NCI-H2107 treated with DMSO at 0.1 percent for 48 hours (cell line): ENCODE data around the gene C4orf50.

ENCODE experiments used
- DNase-seq: peaks from one replicate; lab custom pipeline; 2025; ENCODE audit not compliant: unreplicated experiment; lab: John Stamatoyannopoulos, UW

The C4orf50 gene

GRCh38 chr4:6018331-6018730 lies at the start of gene C4orf50:
Gene C4orf50, minus strand, starts transcription at chr4:6018431.
- DNase-seq: no peak

DNA sequence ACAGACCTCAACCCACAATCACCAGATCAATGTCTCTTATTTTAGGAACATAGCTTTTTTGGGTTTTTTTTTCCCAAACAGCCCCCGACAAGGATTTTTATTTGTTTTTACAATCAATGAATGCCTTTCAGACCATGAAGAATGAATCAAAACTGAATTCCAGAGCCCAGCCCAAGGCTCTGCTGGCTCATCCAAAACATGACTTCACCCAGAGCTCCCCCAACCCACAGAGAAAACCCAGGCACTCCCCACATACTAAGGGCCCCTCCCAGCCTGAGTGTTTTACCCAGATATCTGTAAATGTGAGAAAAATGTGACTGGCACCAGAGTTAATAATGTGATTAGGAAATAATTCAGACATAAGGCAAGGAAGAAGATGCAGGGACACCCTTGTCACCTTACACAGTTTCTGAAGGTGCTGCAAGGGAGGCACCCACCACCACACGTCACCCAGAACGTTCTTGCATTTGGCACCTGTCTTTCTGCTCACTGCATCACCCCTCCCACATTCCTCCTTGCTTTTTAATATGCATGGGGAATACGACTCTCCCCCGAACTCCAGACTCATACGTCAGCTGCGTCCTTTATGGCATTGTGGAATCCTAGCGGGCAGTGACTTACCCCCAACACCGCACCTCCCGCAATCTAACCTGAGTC lies 47.8 kb upstream of the C4orf50 start:
- DNase-seq: no peak

GRCh38 chr4:6065166-6065565 lies 46.9 kb upstream of the C4orf50 start:
- no peak for DNase-seq

DNA sequence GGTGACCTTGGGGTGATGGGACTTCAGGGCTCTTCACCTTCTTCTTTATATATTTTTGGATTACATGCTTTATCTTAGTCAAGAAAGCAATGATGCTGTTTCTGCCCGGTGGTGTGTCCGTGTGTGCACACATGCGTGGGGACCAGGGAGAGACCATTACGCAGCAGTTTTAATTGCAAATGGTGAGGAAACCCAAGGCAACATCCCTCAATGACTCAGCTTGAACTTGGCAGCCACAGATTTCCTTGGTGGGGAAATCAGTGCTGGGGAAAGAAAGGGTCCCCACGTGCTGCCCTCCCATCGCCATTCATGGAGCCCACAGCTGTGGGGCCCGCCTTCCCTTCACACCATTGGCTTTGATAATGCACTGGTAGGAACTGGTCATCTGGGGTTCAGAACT lies 46.2 kb upstream of the C4orf50 start:
- no peak for DNase-seq

DNA sequence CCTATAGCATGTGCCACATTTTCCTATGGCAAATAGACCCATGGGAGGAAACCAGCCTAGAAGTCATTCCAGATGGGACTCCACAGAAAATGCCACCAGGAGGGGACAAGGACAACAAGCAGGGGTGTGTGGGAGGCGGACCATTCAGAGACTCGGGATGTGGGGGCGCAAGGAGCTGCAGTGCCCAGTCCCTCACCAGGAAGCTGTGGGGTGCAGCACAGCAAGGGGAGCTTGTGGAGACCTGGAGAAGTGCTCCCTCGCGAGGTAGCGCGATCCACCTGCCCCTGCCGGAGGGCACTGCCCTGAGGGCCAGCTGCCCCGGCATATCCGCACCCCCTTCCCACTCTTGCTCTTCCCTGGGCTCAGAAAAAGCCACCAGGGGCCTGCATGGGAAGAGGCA lies 45.5 kb upstream of the C4orf50 start:
- DNase-seq: no peak

DNA sequence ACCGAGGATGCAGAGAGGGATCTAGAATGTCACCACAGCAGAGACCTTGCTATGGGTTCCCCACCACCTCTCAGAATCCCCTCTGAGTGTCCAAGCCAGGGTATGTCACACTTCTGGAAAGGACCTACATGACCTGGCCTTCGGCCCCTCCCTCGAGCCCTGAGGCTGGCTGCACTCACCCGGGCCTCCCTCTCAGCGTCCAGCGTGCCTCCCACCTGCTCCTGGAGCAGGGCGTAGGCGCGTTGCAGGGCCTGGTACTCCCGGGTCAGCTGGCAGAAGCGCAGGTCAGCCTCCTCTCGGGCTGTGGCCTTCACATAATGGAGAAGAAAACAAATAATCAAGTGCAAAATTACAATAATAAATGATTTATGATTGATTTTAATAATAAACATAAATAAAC lies 43.9 kb upstream of the C4orf50 start:
- no peak for DNase-seq

- no peak for DNase-seq
These were observed 41.2 kb upstream of the C4orf50 start for GRCh38 chr4:6059375-6059805.

- no peak for DNase-seq
These were observed 40.5 kb upstream of the C4orf50 start for GRCh38 chr4:6058531-6059374.

GRCh38 chr4:6056976-6057766 lies 38.9 kb upstream of the C4orf50 start:
- no peak for DNase-seq

GRCh38 chr4:6055436-6055835 lies 37.2 kb upstream of the C4orf50 start:
- DNase-seq: no peak

GRCh38 chr4:6055030-6055429 lies 36.8 kb upstream of the C4orf50 start:
- DNase-seq: no peak

DNA sequence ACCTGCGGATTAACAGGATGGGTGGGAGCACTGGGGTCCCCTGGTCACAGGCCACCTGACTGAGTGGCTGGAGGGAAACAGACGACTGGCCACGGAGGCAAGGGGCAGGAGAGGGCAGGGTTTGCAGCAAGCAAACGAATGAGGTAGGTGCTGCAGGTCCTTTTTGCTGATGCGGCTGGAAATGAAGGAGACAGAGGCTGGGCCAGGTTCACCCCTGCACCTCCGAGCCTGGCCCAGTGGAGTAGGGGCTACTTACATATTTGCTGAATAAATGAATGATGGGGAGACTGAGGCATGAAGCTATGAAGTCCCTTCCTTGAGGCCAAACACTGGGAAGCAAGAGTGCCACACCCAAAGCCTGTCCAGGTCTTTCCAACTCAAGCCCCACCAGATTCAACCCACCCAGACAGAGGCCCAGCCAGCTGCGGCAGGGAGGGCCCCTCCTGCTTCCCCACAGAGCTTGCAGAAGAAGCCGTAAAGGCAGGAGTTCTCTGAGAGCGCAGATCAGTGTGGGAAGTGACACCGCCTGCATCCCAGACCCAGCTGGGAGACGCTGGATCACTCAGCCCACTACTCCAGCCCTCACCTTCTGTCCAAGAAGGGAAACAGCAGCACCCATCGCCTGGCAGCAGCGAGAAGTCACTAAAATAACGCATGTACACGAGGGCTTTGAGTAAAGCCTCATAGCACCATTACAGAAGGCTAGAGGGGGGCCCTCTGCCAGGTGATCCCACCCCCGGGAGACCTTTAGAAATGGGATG lies 36.1 kb upstream of the C4orf50 start:
- no peak for DNase-seq

DNA sequence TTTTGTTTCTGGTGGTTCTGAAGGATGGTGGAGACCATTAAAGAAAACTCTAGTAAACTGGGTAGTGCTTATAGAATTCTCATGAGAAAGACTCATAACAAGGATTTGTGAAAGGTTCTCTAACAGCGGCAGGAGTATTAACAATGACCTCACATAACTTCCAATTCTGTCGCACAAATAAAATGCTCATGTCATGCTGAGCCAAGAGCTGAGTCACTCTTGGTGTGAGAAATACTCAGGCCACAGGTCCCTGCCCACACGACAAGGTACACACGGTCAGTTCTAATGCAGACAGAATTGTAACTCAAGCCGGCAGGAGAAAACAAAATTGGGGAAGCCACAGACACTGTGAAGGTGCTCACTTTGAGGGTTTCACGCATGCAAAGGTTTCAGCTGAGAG lies 34.4 kb upstream of the C4orf50 start:
- no peak for DNase-seq

- no peak for DNase-seq
These were observed 32.3 kb upstream of the C4orf50 start for GRCh38 chr4:6050551-6050950.

GRCh38 chr4:6049985-6050384 lies 31.8 kb upstream of the C4orf50 start:
- DNase-seq: no peak

DNA sequence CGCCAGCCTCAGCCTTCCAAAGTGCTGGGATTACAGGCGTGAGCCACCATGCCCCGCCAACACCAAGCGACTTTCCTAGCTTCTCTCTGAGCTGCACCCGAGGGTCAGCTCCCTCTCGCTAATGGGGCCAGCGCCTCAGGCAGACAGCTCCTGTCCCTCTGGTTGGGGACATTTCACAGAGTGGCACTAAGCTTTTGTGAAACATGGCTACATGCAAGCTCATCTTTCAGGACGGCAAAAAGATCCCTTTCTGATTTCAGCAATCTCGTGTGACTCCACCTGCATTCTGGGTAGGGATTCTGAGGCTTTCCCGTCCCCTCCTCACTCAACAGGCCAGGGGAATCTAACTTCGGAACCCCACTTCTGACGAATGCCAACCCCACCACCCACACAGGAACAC lies 31.0 kb upstream of the C4orf50 start:
- DNase-seq: no peak

GRCh38 chr4:6048537-6048936 lies 30.3 kb upstream of the C4orf50 start:
- no peak for DNase-seq

DNA sequence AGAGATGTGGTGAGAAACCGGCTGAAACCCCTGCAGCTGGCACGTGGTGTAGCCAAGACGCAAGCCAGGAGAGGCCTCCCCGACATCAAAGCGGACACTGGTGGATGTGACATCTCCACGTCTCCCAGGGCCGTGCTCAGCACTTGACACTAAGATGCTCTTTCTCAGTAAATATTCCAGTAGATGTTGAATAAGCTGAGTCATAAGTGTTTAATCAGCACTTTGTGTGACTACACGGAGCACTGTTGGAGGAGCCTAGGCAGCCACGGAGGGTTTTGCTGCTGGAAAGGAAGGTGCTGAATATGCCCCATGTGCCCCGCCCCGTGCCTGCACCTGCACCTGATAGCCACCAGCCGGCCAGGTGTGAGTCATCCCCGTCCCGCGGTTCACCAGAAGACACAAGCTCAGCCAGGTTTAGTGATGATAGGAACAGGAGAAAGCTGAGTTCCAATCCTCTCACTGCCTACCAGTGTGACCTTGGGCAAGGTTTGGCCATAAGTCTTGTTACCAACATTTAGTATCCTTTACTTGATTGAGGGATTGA lies 29.0 kb upstream of the C4orf50 start:
- no peak for DNase-seq

DNA sequence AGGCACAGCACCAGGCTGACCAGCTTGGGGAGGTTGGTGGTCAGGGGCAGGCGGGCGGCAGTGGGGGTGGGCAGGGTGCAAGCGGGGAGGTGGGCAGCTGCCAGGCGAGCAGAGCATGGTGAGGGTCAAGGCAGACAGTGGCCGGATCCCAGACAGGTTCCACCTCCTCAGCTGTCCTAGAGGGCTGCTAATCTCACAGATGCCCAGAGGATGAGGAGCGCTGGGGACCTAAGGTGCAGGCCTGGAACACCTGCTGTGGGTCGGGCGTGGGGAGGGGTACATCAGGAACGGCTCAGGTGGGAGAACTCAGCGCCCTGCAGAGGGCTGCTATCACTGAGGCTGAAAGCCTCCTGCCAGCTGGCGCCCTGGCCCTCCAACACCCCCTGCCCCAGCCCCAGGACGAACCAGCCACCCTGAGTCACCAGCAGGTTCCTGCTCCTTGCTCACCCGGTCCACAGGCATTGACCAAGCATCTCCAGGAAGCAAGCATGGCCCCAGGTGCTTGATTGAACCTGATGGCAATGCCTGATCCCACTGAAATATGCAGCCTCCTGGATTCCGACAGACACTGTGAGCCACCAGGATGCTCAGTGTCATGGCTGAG lies 28.4 kb upstream of the C4orf50 start:
- no peak for DNase-seq

GRCh38 chr4:6044805-6045204 lies 26.6 kb upstream of the C4orf50 start:
- DNase-seq: no peak
